Measurements from ENCODE around the gene COL2A1.
"Not testable (repeated sequence)": the region's sequence is repeated elsewhere in the genome, so short reads cannot be mapped to it uniquely, and the experiment has no call there.

COL2A1 gene

GRCh38 chr12:47957671-47958070, 46.6 kb downstream of the COL2A1 start:
- intact Hi-C loops (cut with DNase I): not testable (repeated sequence)

GRCh38 chr12:47955059-47955458, 49.2 kb downstream of the COL2A1 start:
- DNase-seq: no peak
- intact Hi-C loops (cut with DNase I): no loop called here

More at GRCh38 chr12:47957671-47958070, 46.6 kb downstream of the COL2A1 start:
- DNase-seq: not testable (repeated sequence)

GRCh38 chr12:47954467-47955045, 49.7 kb downstream of the COL2A1 start:
- intact Hi-C loops (cut with DNase I): no loop called here
- no peak for DNase-seq

DNA sequence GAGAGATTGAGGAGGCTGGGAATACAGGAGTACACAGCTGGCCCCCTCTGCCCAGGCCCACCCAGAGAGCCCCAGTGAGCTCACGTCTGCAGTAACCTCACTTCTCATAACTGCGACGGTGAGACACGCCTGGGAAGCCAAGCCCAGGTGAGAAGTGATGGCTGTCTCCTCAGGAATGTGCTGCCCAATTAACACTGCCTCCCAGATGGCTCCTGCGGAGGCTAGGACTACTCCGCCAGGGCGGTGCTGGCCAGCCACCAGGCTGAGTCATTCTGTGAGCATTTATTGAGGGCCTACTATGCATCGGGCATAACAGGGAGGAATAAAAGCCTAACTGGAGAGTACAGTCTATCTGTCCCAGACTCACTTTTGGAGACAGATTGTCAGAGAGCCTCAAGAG, 50.2 kb downstream of the COL2A1 start:
- intact Hi-C loops (cut with DNase I): no loop called here

DNA sequence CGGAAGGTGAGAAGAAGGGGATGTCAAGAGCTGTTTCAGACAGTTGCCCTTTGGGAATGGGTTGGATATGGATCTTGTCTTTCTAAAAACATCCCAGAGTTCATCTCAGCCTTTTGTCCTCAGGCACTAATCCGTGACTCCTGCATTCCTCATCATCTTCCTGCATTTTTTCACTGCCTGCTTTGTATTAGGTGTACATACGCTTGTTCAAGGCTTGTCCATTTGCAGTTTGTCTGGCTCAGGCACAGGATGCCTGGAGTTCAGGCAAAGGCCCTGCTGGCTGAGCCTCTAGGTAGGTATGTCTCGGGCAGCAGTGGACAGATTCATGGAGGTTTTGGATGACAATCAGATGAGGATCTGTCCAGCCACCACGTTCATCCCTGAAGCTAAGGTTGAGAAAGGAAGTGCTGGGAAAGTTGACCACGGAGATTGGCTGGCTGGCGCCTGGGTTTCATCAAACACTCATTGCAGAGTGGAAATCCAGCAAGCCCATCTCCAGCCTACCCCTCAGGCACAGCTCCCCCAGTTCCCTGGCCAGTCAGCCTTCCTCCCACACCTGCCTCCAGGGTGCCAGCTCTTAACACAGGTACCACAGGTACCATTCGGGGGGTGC, 53.3 kb downstream of the COL2A1 start:
- no peak for DNase-seq
- intact Hi-C loops (cut with DNase I): no loop called here

More for the DNA sequence above, 50.2 kb downstream of the COL2A1 start:
- no peak for DNase-seq

DNA sequence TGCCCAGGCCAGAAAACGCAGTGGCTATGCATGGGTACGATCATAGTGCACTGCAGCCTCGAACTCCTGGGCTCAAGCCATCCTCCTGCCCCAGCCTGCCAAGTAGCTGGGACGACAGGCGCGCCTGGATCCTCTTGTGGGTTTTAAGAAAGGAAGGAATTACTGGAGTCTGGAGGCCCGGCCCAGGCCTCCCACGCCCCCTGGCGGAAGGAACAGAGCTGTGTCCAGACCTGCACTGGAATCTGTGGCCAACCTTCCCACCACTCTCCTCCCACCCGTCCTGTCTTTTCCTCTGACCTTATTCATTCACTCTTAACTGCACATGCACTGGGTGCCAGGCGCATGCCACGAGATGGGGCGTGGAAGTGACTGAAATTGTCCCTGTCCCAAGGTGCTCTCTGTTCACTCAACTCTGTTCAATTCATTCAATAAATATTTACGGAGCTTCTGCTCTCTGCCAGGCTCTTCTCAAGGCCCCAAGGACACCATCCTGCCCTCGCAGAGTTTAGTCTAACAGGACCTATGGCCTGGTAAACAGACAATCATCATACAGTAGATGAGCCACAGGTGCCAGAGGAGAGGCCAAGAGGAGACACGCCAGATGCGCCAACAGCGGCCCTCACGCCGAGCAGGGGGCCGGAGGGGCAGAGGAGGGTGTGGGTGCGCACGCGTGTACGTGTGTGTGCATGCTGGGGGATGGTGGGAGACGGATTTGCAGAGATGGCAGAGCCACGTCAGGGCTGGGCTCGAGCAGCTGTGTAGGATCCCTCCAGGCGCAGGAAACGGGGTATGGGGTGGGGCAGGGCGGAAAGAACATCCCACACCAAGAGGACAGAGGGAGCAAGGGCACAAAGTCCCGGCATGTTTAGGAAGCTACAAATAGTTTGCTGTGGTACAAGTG, 54.6 kb downstream of the COL2A1 start:
- DNase-seq: peak; percentile 29 to 94 (median 62)
- intact Hi-C loops (cut with DNase I): no loop called here

GRCh38 chr12:47947341-47947740, 56.9 kb downstream of the COL2A1 start:
- intact Hi-C loops (cut with DNase I): no loop called here
- DNase-seq: no peak

DNA sequence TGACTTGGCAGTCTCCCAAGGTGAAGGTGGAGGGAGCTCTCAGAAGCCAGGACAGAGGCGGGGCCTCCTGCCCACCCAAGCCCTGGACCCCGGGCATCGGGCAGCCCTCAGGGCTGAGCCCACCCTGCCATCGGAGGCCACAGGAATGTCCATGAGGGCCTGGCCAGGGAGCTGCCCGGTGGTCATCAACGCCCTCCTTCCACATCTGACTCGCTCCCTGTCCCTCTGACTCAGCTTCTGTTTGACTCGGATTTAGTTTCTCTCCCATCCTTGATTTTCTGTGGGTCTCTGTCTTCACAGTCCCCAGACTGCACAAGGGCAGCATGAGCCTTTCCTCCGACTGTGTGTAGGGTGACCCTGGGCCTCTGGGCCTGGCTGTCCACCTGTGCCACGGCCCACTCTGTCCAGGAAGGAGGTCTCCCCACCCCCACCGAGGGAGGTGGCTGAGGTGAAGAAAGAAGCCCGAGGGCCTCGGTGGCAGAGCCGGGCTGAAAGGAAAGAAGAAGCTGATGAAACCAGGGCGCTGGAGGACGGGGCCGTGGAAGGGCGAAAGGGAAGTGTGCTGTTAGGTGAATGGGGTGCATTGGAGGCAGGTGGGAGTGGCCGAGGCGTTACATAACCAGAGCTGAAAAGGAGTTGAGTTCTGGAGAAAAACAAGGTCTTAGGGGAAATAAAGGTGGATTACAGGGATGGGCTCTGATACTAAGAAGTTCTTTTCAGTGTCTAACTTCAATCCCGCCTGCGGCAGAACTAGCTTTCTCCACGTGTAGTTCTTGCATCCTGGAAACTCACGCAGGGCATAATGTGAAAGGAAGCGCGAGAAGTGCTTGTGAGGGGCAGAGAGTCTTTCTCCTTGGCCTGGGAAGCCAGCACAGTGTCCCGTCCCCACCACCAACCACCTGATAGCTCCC, 57.6 kb downstream of the COL2A1 start:
- DNase-seq: no peak
- intact Hi-C loops (cut with DNase I): no loop called here

DNA sequence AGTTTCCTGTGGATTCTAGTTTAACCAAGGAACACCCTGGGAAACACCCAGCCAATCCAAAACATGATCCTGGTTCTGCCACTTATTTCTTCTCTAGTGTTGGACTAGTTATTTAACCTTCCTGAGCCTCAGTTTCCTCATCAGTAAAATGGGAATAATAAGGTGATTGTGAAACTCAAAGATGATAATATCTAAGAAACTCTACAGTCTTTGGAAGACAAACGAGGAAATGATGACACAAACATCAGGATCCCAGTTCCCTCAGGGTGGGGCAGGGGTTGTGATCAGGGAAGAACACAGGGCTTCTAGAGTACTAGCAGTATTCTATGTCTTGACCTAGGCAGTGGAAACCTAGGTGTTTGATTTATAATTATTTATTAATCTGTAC, 58.9 kb downstream of the COL2A1 start:
- intact Hi-C loops (cut with DNase I): no loop called here
- no peak for DNase-seq

DNA sequence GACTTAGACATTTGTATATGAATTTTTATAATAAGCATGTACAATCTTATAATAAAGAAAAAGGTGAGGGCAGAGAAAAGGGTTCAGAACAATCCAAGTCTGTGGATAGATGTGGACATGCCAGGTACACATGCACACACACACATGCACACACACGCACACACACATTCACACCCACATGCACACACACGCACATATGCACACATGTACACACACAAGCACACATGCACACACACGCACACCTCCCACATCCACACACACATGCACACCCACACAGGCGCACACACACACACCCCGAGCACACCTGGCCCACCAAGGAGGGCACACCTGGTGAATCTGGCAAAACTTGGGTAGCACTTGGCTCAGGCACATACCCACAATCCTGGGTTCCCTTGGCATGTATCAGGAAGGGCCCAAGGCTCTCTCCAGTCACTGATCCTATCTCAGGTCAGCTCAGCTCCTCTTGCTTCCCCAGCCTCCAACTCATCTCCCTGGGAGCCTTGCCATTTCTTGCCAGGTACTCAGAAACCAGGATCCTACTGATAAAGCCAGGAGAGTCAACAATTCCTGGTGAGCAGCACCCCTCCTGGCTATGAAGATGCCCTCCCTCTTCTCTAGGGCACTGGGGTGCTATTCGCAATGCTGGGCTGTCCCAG, 59.5 kb downstream of the COL2A1 start:
- intact Hi-C loops (cut with DNase I): no loop called here

GRCh38 chr12:47943623-47944340, 60.5 kb downstream of the COL2A1 start:
- intact Hi-C loops (cut with DNase I): no loop called here
- DNase-seq: no peak

More for the DNA sequence above, 59.5 kb downstream of the COL2A1 start:
- no peak for DNase-seq

DNA sequence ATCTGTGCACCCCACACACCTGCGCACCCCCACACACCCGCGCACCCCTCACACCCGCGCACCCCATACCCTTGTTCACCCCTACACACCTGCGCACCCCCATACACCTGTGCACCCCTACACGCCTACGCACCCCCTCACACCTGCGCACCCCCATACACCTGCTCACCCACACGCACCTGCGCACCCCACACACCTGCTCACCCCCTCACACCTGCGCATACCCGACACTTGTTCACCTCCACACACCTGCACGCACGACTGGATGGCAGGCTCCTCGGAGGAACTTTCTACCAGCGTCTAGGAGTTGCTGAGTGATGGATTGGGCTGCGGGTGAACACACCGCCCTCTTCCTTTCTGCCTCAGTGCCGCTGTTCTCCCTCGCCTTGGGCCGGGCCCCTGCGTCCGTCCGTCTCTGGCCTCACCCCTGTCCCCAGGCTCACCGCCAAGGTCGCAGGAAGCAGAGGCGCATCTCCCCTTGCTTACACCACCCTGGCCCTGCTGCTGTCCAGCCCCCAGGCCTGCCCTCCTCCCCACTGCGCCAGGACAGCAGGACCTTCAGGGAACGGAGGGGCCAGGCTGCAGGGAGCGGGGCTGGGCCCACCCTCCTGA, 61.6 kb downstream of the COL2A1 start:
- intact Hi-C loops (cut with DNase I): no loop called here
- no peak for DNase-seq

GRCh38 chr12:47941871-47942613, 62.2 kb downstream of the COL2A1 start:
- no peak for DNase-seq
- intact Hi-C loops (cut with DNase I): no loop called here

DNA sequence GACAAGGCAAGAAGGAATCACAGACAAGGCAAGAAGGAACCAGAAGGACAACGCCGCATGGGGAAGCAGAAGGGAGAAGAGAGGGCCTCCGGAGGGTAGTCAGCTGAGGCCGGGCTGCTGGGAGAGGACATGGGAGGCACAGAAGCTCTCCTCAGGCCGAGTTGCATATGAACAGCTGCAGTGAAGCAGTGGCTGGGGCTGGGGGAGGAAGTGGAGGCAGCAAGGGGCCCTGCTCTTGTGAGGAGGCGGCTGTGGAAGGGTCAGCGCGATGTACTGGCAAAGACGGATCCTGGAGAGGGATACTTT, 62.8 kb downstream of the COL2A1 start:
- no peak for DNase-seq
- intact Hi-C loops (cut with DNase I): no loop called here

- DNase-seq: no peak
These were observed 63.4 kb downstream of the COL2A1 start for GRCh38 chr12:47940773-47941474.

GRCh38 chr12:47939009-47939601, 65.2 kb downstream of the COL2A1 start:
- no peak for DNase-seq
- intact Hi-C loops (cut with DNase I): loop anchor here (10.0 kb wide), 1 partner anchor 94 kb away; no protein-coding TSS in a partner anchor

More at GRCh38 chr12:47940773-47941474, 63.4 kb downstream of the COL2A1 start:
- intact Hi-C loops (cut with DNase I): no loop called here

DNA sequence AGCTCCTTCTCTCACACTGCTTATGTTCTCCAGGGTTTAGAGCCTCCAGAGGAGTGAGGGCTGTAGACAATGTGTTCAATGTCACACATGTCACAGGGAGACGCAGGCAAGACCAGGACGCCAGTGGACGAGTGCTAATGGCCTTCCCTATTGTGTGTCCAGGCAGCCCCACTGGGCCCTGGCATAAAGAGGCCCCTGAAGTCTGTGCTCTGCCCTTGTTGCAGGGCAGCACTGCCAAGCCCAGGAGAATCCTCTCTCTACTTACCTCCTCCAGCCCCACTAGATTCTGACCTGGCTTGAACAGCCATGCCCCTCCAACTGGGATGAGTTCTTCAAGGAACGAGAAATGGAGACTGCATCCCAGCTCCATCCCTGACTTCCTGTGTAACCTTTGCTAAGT, 65.7 kb downstream of the COL2A1 start:
- intact Hi-C loops (cut with DNase I): loop anchor here (10.0 kb wide), 1 partner anchor 94 kb away; no protein-coding TSS in a partner anchor
- no peak for DNase-seq

All from posterior cingulate gyrus (tissue), 11 donors.